ENCODE measurements around the gene WDHD1. TPM values are rescaled to one million over a fixed set of nuclear protein-coding genes. Genes with fewer than 3 reads are reported as not detected.
A peak's percentile ranks its signal among the peaks of the same experiment; 100 is the strongest.

Gene WDHD1
- total and polyA plus RNA-seq, 2 of the 4 experiments (the other 2 are of a cell fraction), result 4.4 to 13.1 TPM

- TF ChIP-seq CTCF (conservative IDR thresholded peaks at IDR 0.05; ENCODE audit: low read depth, low read length) (peak; percentile 99), MAZ (IDR thresholded peaks at IDR 0.05; ENCODE audit: borderline replicate concordance, low read depth, low read length) (peak; percentile 99), CHD1 (IDR thresholded peaks at IDR 0.05; ENCODE audit: low read depth, low read length) (peak; percentile 96), FOS (IDR thresholded peaks at IDR 0.05; ENCODE audit: low read depth, low read length) (0 out of 2 replicates have a peak, but pooled peaks have one; percentile 8), CEBPB (IDR thresholded peaks at IDR 0.05; ENCODE audit: low read depth, low read length) (no peak)
Measured at GRCh38 chr14:55051423-55052268, 24.7 kb upstream of the WDHD1 start, which contains the start of gene MAPK1IP1L (continued).

Data from IMR-90 (cell line).